UCSD-AML1 (cell line): ENCODE results near the gene OR5F1.

Experiments
- DNase-seq: peaks from one replicate; lab custom pipeline; 2025; ENCODE audit not compliant: unreplicated experiment; lab: John Stamatoyannopoulos, UW

Gene OR5F1

DNA sequence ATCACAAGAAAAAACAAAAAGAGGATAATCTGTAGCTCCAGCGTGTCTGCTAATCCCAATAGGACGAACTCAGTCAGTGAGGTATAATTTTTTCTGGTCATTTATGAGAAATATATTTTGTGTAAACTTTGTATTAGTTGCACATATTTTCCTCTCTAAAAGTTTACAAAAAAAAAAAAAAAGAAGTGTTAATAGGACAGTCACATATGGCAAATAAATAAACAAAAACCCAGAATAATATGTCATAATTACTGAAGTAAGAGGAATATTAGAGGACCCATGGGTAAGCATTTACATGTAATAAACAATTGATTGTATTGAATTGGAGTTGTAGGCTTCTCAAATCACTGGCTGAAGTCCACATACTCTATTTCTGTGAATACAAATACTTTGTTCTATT lies at the start of gene OR5F1:
Gene OR5F1 (minus strand): TSS at position 101 of the 400 bp plus-strand sequence. CDS start 0 bp downstream, at position 101.
- DNase-seq = no peak

DNA sequence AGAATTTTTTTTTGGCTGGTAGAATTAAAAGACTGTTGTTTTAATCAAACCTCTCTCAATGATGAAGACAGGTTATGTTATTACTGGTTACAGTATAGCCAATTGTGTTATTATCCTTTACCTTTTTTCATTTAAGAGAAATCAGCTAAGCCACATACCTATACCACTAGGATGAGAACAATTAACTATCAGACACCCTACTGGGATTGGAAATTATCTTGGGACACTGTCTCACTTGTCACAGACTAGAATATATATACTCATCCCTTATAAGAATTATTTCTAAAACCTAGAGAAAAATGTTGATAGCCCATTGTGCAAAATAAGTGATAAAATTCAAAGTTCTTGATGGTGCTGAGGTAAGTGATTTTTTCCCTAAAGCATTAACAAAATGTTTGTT lies 32.9 kb upstream of the OR5F1 start, which contains the start of gene OR5AS1:
Gene OR5AS1 (plus strand): TSS at position 301 of the 400 bp plus-strand sequence. CDS start 2,765 bp downstream, outside the sequence.
- no peak for DNase-seq

DNA sequence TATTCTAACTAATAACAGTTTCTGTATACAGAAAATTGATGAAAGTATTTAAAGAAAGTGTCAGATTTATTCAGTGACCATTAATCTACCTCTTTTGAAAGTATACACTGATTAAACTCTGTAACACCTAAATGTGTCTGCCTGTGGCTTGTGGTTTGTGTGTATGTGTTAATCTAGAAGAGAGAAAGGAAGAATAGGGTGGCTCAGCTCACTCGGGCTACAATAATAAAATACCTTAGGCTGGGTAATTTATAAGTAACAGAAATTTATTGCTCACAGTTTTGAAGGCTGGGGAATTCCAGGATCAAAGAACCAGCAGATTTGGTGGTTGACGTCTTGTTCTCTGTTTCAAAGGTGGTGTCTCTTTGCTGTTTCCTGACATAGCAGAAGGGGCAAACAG lies 19.4 kb upstream of the OR5F1 start:
- no peak for DNase-seq

DNA sequence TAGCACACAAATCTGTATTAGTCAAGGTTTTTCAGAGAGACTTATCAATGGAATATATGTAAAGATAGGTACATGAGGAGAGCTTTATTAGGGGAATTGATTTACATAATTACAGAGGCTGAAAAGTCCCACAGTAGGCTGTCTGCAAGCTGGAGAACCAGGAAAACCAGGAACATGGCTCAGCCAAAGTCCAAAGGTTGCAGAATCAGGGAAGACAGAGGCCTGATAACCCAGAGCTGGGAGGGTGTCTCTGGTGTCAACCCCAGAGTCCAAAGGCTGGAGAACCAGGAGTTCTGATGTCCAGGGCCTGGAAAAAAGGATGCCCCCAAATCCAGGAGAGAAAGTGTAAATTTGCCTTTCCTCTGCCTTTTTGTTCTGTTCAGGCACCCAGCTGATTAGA lies 16.3 kb upstream of the OR5F1 start:
- no peak for DNase-seq

DNA sequence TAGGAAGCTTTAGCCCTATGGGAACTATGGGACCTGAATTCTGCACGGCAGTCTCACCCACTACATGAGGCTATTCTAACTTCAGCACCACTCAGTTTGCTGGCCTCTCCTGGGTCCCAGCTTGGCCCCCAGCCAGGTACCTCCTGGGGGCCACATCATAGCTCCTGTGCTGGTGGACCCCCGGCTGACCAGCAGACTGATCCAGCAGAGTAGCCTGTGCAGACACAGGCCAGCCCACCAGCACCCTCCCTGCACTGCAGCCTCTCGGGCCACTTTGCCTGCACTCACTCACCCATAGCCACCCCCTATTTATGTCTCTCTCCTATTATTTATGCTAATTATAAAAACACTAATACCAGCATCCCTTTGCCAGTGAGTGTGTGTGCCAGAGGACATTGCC lies 23.5 kb downstream of the OR5F1 start:
- peak; percentile 5 for DNase-seq

DNA sequence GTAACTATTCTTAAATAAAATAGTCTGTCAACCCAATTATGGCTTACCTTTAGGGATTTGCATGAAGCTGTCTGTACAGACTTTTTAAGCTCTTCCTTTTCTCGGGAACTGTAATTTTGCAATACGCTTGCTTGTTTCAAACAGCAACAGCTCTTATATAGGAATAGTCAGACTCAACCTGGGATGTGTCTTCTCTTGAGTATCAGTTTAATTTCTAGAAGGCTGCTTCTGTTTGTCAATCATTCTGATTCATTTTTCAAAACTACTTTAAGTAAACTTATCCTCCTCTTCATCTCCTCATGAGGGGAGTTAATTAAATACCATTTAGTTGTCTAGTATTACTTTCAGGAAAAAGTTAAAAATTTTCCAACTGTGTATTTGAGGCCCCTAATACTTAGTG lies 24.6 kb downstream of the OR5F1 start, which contains the start of gene OR10AG1:
Gene OR10AG1 (minus strand): TSS at position 101 of the 400 bp plus-strand sequence. CDS start 38 bp downstream, at position 63.
- no peak for DNase-seq

DNA sequence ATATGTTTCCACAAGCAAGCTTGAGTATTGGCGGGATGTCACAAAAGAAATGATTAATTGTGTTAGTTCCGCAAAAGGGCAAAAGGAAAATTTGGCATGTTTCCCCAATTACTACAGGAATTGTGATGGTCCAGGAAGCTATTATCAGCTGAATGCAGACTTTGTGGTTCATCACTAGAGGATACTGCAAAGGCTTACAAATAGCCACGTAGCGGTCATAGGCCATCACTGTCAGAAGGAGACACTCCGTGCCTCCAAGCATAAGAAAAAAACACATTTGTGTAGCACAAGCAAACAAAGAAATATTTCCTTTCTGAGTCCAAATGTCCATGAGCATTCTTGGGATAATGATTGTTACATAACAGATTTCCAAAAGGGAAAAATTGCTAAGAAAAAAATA lies 26.5 kb downstream of the OR5F1 start:
- no peak for DNase-seq

DNA sequence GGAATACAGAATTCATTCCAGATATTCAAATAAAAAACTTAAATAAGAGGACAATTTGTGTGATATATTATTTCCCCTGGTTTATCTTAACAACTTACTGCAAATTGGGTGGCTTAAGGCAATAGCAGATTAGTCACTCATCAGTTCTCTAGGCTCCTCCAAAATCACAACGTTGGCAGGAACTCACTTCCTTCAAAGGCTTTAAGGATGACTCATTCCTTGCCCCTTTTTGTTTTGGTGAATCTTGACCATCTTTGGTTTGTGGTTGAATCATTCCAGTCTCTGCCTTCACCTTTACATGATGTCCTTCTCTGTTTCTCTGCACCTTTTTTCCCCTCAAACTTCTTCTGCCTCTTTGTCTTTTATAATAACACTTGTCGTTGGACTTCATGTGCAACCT lies 28.0 kb downstream of the OR5F1 start:
- DNase-seq = no peak

DNA sequence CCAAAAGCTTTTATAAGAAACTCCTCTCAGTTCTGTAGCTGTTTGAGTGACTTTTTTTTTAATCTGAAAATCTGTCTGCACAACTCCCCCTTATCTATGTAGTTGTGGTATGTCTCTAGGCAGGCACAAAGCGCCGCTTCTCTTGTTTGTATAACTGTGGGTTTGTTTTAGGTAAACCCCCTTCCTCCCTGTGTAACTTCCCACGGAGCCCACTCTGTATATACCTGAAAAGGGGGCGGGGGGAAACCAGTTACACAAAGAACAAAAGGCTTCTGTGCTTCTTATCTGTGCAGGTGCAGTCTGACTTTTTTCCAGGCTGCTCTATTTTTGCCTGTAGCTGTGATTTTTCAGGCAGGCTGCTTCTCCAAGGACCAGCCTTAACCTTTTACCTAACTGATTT lies 37.9 kb downstream of the OR5F1 start:
- no peak for DNase-seq

DNA sequence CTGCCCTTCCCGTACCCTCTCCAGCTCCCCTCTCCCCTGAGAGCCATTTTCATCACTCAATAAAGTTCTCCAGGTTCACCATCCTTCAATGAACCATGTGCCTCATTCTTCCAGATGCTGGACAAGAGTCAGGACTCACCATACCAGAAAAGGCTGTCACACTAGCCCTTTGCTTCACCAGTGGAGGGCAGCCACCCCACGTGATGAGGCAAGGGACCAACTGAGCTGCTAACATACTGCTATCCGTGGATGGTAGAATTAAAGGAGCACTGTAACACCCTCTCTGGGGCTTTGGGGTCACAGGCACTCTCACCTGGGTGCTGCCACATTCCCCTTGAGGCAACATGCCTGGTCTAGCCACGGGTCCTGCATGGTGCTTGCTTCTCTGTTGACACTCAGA lies 45.1 kb downstream of the OR5F1 start:
- DNase-seq = peak; percentile 5
